GM19099 (cell line): Measurements from ENCODE around the gene BICRA.

ENCODE experiments used
- POLR2A ChIP-seq: IDR thresholded peaks from 3 replicates; pipeline ENCODE4 v1.6.1; 2011; ENCODE audit warnings: low read depth; ENCODE audit not compliant: insufficient read length; ENCODE audit errors: extremely low read depth

Gene BICRA

GRCh38 chr19:47703301-47703700, 94.4 kb downstream of the BICRA start:
- TF ChIP-seq POLR2A = no peak

GRCh38 chr19:47704024-47704423, 95.1 kb downstream of the BICRA start:
- no peak for TF ChIP-seq POLR2A

GRCh38 chr19:47704656-47705055, 95.7 kb downstream of the BICRA start:
- no peak for TF ChIP-seq POLR2A

GRCh38 chr19:47707135-47707925, 98.4 kb downstream of the BICRA start:
- TF ChIP-seq POLR2A = no peak

GRCh38 chr19:47711652-47712242, 102.8 kb downstream of the BICRA start:
- no peak for TF ChIP-seq POLR2A

- no peak for TF ChIP-seq POLR2A
Measured at GRCh38 chr19:47713046-47714021, 104.4 kb downstream of the BICRA start, which contains the start of gene EHD2. TSS of gene EHD2 (plus strand) at chr19:47713422. CDS start at chr19:47716613, 3,191 bp downstream.

- no peak for TF ChIP-seq POLR2A
Measured at GRCh38 chr19:47714339-47714738, 105.4 kb downstream of the BICRA start.

GRCh38 chr19:47716270-47716937, 107.5 kb downstream of the BICRA start:
- TF ChIP-seq POLR2A = no peak

- no peak for TF ChIP-seq POLR2A
Measured at GRCh38 chr19:47719047-47719859, 110.3 kb downstream of the BICRA start.

- TF ChIP-seq POLR2A = no peak
Measured at GRCh38 chr19:47720669-47721422, 111.9 kb downstream of the BICRA start.

GRCh38 chr19:47723581-47723940, 114.6 kb downstream of the BICRA start:
- TF ChIP-seq POLR2A = no peak

- no peak for TF ChIP-seq POLR2A
Measured at GRCh38 chr19:47725759-47726401, 116.9 kb downstream of the BICRA start.

- no peak for TF ChIP-seq POLR2A
Measured at GRCh38 chr19:47726467-47726866, 117.5 kb downstream of the BICRA start.

- no peak for TF ChIP-seq POLR2A
Measured at GRCh38 chr19:47729468-47729798, 120.5 kb downstream of the BICRA start.
